ENCODE measurements around the gene KHNYN.
"Not testable (repeated sequence)": the region's sequence is repeated elsewhere in the genome, so short reads cannot be mapped to it uniquely, and the experiment has no call there.

KHNYN gene

GRCh38 chr14:24429395-24430142 is at the start of gene KHNYN, which contains the start of gene CBLN3:
KHNYN (plus strand) TSS chr14:24429954; CDS start chr14:24430731, 777 bp downstream.
CBLN3 (minus strand) TSS chr14:24429668; CDS start chr14:24429054, 614 bp downstream.
- peak; percentile 77 to 90 for DNase-seq (ENCODE audit: low spot score in 2 of 2)
- peaks cover 11% of the 10 kb centered on the region for H3K36me3 ChIP-seq (replicated peaks)
- in situ Hi-C loops (cut with MboI; ENCODE audit: low sequenced_read_pairs): loop anchor here (5.0 kb wide), 2 partner anchors 97 to 187 kb away; partner anchors contain the start of gene TINF2

DNA sequence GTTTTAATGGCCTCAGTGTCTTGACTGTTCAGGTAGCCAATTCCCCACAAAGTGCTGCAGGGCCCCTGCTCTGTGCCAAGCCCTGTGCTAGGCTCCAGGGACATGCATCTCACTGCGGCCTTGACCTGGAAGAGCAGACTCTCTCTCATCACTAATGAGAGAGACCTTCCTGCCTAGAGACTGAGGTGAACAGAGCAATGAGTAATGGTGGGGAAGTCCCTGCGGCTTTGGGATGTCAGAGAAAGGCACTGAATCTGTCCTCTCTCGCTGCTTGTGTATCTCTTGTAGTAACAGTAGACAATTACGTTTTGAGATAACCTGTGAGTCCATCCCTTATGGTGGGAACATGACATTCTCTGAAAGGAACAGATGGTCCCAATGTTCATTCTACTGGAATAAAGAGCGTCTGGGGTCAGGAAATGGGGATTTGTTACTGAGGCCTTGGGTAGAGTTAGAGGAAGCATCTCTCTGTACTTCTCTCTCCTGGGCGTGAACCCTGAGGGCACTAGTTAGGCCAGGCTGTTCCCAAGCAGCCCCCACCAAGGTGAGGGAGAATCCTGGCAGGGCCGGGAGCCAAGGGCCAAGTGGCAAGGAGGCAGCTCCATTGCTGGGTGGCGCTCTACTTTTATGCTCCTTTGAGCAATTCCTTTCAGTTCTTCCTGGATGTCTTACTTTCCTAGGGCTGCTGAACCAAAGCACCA is 48.2 kb upstream of the KHNYN start:
- no peak for DNase-seq (ENCODE audit: low spot score in 2 of 2)
- no peaks in the 10 kb centered on the region for H3K4me1 ChIP-seq
- no peaks in the 10 kb centered on the region for H3K36me3 ChIP-seq (replicated peaks)
- no peaks in the 10 kb centered on the region for H3K27me3 ChIP-seq (ENCODE audit: low read depth)
- in situ Hi-C loops (cut with MboI; ENCODE audit: low sequenced_read_pairs): no loop called here
- no peak overlapping the region for H3K4me3 ChIP-seq
- H3K9me3 ChIP-seq: no peaks in the 10 kb centered on the region

More at GRCh38 chr14:24429395-24430142, at the start of gene KHNYN, which contains the start of gene CBLN3:
- Histone ChIP-seq H3K27me3 (ENCODE audit: low read depth) (no peaks in the 10 kb centered on the region), H3K9me3 (no peaks in the 10 kb centered on the region), H3K4me1 (peaks cover 13% of the 10 kb centered on the region), H3K4me3 (peak within 1 kb of the TSS; percentile 59)

DNA sequence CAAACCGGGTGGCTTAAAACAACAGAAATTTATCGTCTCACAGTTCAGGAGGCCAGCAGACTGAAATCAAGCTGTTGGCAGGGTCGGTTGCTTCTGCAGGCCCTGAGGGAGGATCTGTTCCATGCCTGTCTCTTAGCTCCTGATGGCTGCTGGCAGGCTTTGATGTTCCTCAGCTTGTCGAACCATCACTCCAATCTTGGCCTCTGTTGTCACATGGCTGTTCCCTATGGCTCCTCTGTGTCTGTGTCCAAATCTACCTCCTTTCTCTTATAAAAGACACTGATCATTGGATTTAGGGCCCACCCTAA is 47.7 kb upstream of the KHNYN start:
- no peaks in the 10 kb centered on the region for H3K36me3 ChIP-seq (replicated peaks)
- H3K4me3 ChIP-seq: no peak overlapping the region
- H3K9me3 ChIP-seq: no peaks in the 10 kb centered on the region
- no peaks in the 10 kb centered on the region for H3K27me3 ChIP-seq (ENCODE audit: low read depth)
- no peak for DNase-seq (ENCODE audit: low spot score in 2 of 2)
- in situ Hi-C loops (cut with MboI; ENCODE audit: low sequenced_read_pairs): no loop called here
- H3K4me1 ChIP-seq: no peaks in the 10 kb centered on the region

GRCh38 chr14:24384169-24384568 is 45.6 kb upstream of the KHNYN start:
- no peaks in the 10 kb centered on the region for H3K9me3 ChIP-seq
- in situ Hi-C loops (cut with MboI; ENCODE audit: low sequenced_read_pairs): no loop called here
- no peak for DNase-seq (ENCODE audit: low spot score in 2 of 2)
- H3K4me1 ChIP-seq: no peaks in the 10 kb centered on the region
- H3K27me3 ChIP-seq (ENCODE audit: low read depth): peaks cover 6% of the 10 kb centered on the region; the same call in 1 of the 2 replicates
- H3K36me3 ChIP-seq (replicated peaks): no peaks in the 10 kb centered on the region
- H3K4me3 ChIP-seq: no peak overlapping the region

GRCh38 chr14:24385524-24385923 is 44.2 kb upstream of the KHNYN start:
- DNase-seq (ENCODE audit: low spot score in 2 of 2): no peak
- no peaks in the 10 kb centered on the region for H3K36me3 ChIP-seq (replicated peaks)
- no peaks in the 10 kb centered on the region for H3K9me3 ChIP-seq
- no peaks in the 10 kb centered on the region for H3K4me1 ChIP-seq
- in situ Hi-C loops (cut with MboI; ENCODE audit: low sequenced_read_pairs): no loop called here
- peaks cover 8% of the 10 kb centered on the region for H3K27me3 ChIP-seq (ENCODE audit: low read depth)
- H3K4me3 ChIP-seq: no peak overlapping the region

DNA sequence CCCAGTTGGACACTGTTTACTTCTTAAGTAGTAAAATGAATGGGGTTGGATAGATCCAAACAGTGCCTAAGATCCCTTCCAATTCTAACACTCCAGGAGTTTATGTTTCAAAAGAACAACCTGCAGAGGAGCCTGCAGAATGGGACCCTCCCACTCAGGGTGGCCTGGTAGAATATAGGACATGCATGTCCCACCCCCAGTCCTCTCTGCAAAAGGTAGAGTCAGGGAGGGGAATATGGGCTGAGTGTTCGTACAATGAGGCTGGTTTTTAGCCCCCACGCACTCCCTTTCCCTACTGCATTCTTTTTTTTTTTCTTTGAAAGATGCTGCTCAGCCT is 42.8 kb upstream of the KHNYN start:
- peaks cover 11% of the 10 kb centered on the region for H3K27me3 ChIP-seq (ENCODE audit: low read depth)
- in situ Hi-C loops (cut with MboI; ENCODE audit: low sequenced_read_pairs): no loop called here
- DNase-seq (ENCODE audit: low spot score in 2 of 2): no peak
- no peaks in the 10 kb centered on the region for H3K4me1 ChIP-seq
- no peak overlapping the region for H3K4me3 ChIP-seq
- no peaks in the 10 kb centered on the region for H3K9me3 ChIP-seq
- no peaks in the 10 kb centered on the region for H3K36me3 ChIP-seq (replicated peaks)

DNA sequence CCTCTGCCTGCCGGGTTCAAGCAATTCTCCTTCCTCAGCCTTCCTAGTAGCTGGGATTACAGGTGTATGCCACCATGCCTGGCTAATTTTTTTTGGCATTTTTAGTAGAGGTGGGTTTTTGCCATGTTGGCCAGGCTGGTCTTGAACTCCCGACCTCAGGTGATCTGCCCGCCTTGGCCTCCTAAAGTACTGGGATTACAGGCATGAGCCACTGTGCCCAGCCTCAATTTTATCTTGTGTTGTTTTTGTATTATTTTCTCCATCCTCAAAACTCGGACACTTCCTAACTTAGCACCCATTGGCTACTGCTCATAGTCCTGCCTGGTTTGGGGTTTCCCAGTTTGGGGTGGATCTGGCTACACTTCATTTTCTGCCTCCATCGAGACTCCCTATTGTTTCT is 42.2 kb upstream of the KHNYN start:
- DNase-seq (ENCODE audit: low spot score in 2 of 2); H3K4me1 ChIP-seq; in situ Hi-C loops (cut with MboI; ENCODE audit: low sequenced_read_pairs); H3K36me3 ChIP-seq (replicated peaks); H3K9me3 ChIP-seq; H3K4me3 ChIP-seq: not testable (repeated sequence)
- peaks cover 11% of the 10 kb centered on the region for H3K27me3 ChIP-seq (ENCODE audit: low read depth)

DNA sequence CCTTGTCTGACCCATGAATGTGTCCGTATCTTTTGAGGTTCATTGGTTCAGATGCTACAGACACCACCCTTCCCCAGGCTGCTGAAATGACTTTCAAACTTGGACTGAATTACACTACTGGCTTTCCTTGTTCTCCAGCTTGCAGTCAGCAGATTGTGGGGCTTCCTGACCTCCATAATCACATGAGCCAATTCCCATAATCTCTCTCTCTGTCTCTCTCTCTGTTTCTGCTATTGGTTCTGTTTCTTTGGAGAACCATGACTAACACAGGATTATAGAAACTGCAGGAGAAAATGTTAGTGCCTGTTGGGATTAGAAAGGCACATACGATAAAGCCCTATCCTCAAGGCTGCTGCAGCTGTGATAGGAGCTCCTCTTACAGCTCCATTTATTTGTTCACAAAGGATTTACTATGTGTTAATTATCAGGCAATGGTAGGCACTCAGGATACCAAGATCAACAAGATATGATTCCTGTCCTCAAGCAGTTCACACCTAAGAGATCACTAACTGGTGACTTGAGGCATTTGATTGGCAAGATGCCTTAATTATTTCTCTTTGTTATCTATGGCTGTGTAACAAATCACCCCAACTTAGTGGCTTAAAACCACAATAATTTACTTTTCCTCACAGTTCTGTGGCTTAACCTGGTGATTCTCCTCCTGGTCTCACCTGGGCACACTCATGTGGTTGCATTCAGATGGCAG is 41.1 kb upstream of the KHNYN start:
- Histone ChIP-seq H3K9me3 (no peaks in the 10 kb centered on the region), H3K36me3 (replicated peaks) (no peaks in the 10 kb centered on the region), H3K4me3 (no peak overlapping the region), H3K4me1 (no peaks in the 10 kb centered on the region), H3K27me3 (ENCODE audit: low read depth) (peaks cover 11% of the 10 kb centered on the region)
- no peak for DNase-seq (ENCODE audit: low spot score in 2 of 2)
- in situ Hi-C loops (cut with MboI; ENCODE audit: low sequenced_read_pairs): no loop called here

DNA sequence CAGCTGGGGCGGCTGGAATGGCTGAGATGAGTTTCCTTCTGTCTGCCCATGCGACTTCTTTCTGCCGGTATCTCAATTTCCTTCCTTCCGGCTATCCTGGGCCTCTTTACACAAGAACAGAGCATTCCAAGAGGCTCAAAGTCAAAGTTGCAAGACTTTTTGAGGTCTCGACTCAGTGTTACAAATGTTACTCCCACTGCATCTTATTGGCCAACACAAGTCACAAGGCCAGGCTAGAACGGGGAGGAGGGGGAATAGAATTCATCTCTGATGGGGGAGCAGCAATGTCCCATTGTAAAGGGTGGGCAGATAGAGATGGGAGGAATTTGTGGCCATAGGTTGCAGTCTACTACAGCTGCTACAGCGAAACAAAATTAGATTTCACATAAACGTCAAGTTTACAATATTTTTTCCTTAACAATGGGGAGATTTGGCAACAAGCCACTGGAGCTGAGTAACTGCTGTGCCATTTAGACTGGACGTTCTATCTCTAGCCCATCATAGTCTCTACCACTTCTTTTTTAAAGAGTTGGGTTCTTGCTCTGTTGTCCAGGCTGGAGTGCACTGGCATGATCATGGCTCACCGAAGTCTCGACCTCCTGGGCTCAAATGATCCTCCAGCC is 40.4 kb upstream of the KHNYN start:
- no peak for DNase-seq (ENCODE audit: low spot score in 2 of 2)
- H3K27me3 ChIP-seq (ENCODE audit: low read depth): peaks cover 11% of the 10 kb centered on the region
- no peaks in the 10 kb centered on the region for H3K4me1 ChIP-seq
- H3K4me3 ChIP-seq: no peak overlapping the region
- in situ Hi-C loops (cut with MboI; ENCODE audit: low sequenced_read_pairs): no loop called here
- H3K36me3 ChIP-seq (replicated peaks): no peaks in the 10 kb centered on the region
- no peaks in the 10 kb centered on the region for H3K9me3 ChIP-seq

DNA sequence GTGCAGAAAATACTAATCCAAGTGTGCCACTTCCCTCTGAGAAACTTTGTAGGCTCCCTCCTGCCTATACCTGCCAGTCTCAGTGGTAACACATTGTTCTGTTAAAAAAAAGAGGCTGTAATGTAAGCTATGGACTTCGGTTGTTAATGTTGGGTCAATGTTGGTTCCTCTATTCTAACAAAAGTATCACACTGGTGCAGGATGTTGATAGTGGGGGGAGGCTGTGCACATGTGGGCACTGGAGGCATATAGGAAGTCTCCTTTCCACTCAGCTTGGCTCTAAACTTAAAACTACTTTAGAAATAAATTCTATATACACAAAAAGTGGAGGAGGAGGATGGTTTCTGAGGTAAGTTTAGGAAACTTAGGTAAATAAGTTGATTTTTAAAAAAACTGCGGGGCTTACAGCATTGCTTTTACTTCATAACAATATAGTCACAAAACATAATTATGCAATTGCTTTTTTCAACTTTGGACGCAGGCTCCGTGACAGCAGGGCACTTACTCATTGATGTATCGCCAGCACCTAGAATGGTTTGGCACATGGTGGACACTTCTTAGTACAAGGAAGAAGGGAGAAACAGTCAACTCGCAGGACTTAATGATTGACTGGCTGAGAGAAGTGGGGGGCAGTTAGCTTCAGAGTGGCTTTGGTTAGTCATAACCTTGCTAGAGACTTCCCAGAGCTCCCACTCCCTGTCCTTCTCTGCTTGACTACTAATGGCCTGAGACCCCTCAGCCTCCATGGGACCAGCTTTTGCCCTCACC is 38.9 kb upstream of the KHNYN start:
- Histone ChIP-seq H3K9me3 (no peaks in the 10 kb centered on the region), H3K4me1 (no peaks in the 10 kb centered on the region), H3K27me3 (ENCODE audit: low read depth) (peaks cover 11% of the 10 kb centered on the region), H3K36me3 (replicated peaks) (no peaks in the 10 kb centered on the region), H3K4me3 (no peak overlapping the region)
- in situ Hi-C loops (cut with MboI; ENCODE audit: low sequenced_read_pairs): no loop called here
- DNase-seq (ENCODE audit: low spot score in 2 of 2): no peak

GRCh38 chr14:24392325-24393091 is 37.2 kb upstream of the KHNYN start:
- peaks cover 11% of the 10 kb centered on the region for H3K27me3 ChIP-seq (ENCODE audit: low read depth)
- in situ Hi-C loops (cut with MboI; ENCODE audit: low sequenced_read_pairs): no loop called here
- no peaks in the 10 kb centered on the region for H3K4me1 ChIP-seq
- H3K36me3 ChIP-seq (replicated peaks): no peaks in the 10 kb centered on the region
- H3K9me3 ChIP-seq: no peaks in the 10 kb centered on the region
- DNase-seq (ENCODE audit: low spot score in 2 of 2): no peak
- no peak overlapping the region for H3K4me3 ChIP-seq

GRCh38 chr14:24394275-24394674 is 35.5 kb upstream of the KHNYN start:
- in situ Hi-C loops (cut with MboI; ENCODE audit: low sequenced_read_pairs): no loop called here

More at GRCh38 chr14:24394275-24394674, 35.5 kb upstream of the KHNYN start:
- peaks cover 5% of the 10 kb centered on the region; the same call in 1 of the 2 replicates for H3K27me3 ChIP-seq (ENCODE audit: low read depth)
- no peak for DNase-seq (ENCODE audit: low spot score in 2 of 2)
- no peak overlapping the region for H3K4me3 ChIP-seq
- H3K36me3 ChIP-seq (replicated peaks): no peaks in the 10 kb centered on the region
- peaks cover 2% of the 10 kb centered on the region for H3K4me1 ChIP-seq
- no peaks in the 10 kb centered on the region for H3K9me3 ChIP-seq

All from HAP-1 (cell line).